Sigmoid colon (tissue), 7 donors: ENCODE data around the gene KCNQ5. TPM values are rescaled to one million over a fixed set of nuclear protein-coding genes. Genes with fewer than 3 reads are reported as not detected.

Experiments used
- DNase-seq: peaks from one replicate; pipeline ENCODE4 v3.0.0-alpha.2; 2019
- H3K27ac ChIP-seq, 4 donors: fragments of 200-600 bp; sonication (generic); one replicate each; pipeline ENCODE4 v1.5.1; 2016 to 2019; ENCODE audit warnings: mild to moderate bottlenecking in 1 of 4
- H3K27me3 ChIP-seq, 3 donors: fragments of 200-600 bp; sonication (generic); one replicate each; pipeline ENCODE4 v1.5.1; 2019; ENCODE audit warnings: mild to moderate bottlenecking in 1 of 3
- H3K36me3 ChIP-seq, 4 donors: fragments of 200-600 bp; sonication (generic); one replicate each; pipeline ENCODE4 v1.5.1; 2016 to 2019
- H3K4me1 ChIP-seq, 4 donors: fragments of 200-600 bp; sonication (generic); one replicate each; pipeline ENCODE4 v1.5.1; 2017 to 2019
- H3K4me3 ChIP-seq, 4 donors: fragments of 200-600 bp; sonication (generic); one replicate each; pipeline ENCODE4 v1.5.1; 2017 to 2019; ENCODE audit warnings: mild to moderate bottlenecking in 2 of 4, moderate library complexity in 1 of 4
- H3K9me3 ChIP-seq, 4 donors: fragments of 200-600 bp in 3 of 4; sonication (generic) in 3 of 4; one replicate each; pipeline versions ENCODE4 v1.5.1 to v1.6.1; 2013 to 2019
- CTCF ChIP-seq, 4 experiments: fragments of 450-650 bp in 3 of 4; fragments of 200-600 bp in 1 of 4; IDR thresholded peaks; one replicate each; pipeline ENCODE4 v1.5.1; 2016 to 2019; ENCODE audit warnings: antibody characterized with exemption in 4 of 4, mild to moderate bottlenecking in 3 of 4, moderate library complexity in 2 of 4
- EP300 ChIP-seq, 4 donors: sonication (generic); formaldehyde crosslinking; IDR thresholded peaks; one replicate each; pipeline ENCODE4 v1.6.1; 2017; ENCODE audit warnings: antibody characterized with exemption in 4 of 4
- POLR2A ChIP-seq, 2 donors: fragments of 450-650 bp; IDR thresholded peaks; one replicate each; pipeline ENCODE4 v1.6.1; 2016; ENCODE audit warnings: antibody characterized with exemption in 2 of 2, mild to moderate bottlenecking in 2 of 2, moderate library complexity in 2 of 2
- POLR2AphosphoS5 ChIP-seq, 4 donors: sonication (generic); formaldehyde crosslinking; IDR thresholded peaks; one replicate each; pipeline ENCODE4 v1.6.1; 2017; ENCODE audit warnings: antibody characterized with exemption in 4 of 4
- WGBS, 2 donors: extraction: QIAGEN DNeasy Blood & Tissue Kit; methylation state at CpG; one replicate each; pipeline ENCODE4 v1.1.7; 2013; 5-methylcytosine and 5-hydroxymethylcytosine counted together
- intact Hi-C: fragments of 100-400 bp; cut with DNase I; formaldehyde crosslinking; loops from one replicate; pipeline ENCODE4 v1.15.1; 2023
- polyA plus RNA-seq, 3 donors: library from polyadenylated mRNA; stranded (reverse); fragments of 200-250 nt; gene quantifications; one replicate each; pipeline ENCODE4 v1.2.3, GENCODE V29; 2013
- total RNA-seq, 4 donors: library from RNA; depleted of rRNA; stranded (reverse); fragments of >200 nt; gene quantifications; one replicate each; pipeline ENCODE4 v1.1.0, GENCODE V29; 2016
- donor health status: healthy with polysubstance abuse.
- donor health status: Bipolar disorder and iron deficiency.
- donor health status: healthy.

Gene KCNQ5
- total and polyA plus RNA-seq, 7 donors, result 0.49 to 2.1 (median 1.1) TPM; not detected in 2

GRCh38 chr6:73174646-73175045, 552.8 kb downstream of the KCNQ5 start:
- WGBS, 2 donors, result 78 to 87% methylated on average over 4 of the region's 4 CpGs
- H3K9me3 ChIP-seq, result no peaks in the 10 kb centered on the region
- H3K4me1 ChIP-seq, result no peaks in the 10 kb centered on the region
- H3K27me3 ChIP-seq, result no peaks in the 10 kb centered on the region
- intact Hi-C loops, result no loop called here
- H3K4me3 ChIP-seq, result no peak overlapping the region
- TF ChIP-seq POLR2AphosphoS5 (IDR thresholded peaks at IDR 0.05) (no peak), EP300 (IDR thresholded peaks at IDR 0.05) (no peak), POLR2A (IDR thresholded peaks at IDR 0.05) (no peak), CTCF (IDR thresholded peaks at IDR 0.05) (no peak)
- no peaks in the 10 kb centered on the region for H3K36me3 ChIP-seq
- no peak overlapping the region for H3K27ac ChIP-seq
- DNase-seq, result no peak

GRCh38 chr6:73176057-73176456, 554.2 kb downstream of the KCNQ5 start:
- WGBS, 2 donors, result 75 to 76% methylated on average over 6 of the region's 6 CpGs
- no peak overlapping the region for H3K4me3 ChIP-seq
- intact Hi-C loops, result no loop called here
- no peaks in the 10 kb centered on the region for H3K9me3 ChIP-seq
- H3K27ac ChIP-seq, result no peak overlapping the region
- TF ChIP-seq POLR2AphosphoS5 (IDR thresholded peaks at IDR 0.05) (no peak), POLR2A (IDR thresholded peaks at IDR 0.05) (no peak), EP300 (IDR thresholded peaks at IDR 0.05) (no peak), CTCF (IDR thresholded peaks at IDR 0.05) (no peak)
- no peaks in the 10 kb centered on the region for H3K27me3 ChIP-seq
- no peak for DNase-seq
- H3K4me1 ChIP-seq, result peaks cover 0 to 6% (median 0%) of the 10 kb centered on the region in 4 donors
- H3K36me3 ChIP-seq, result no peaks in the 10 kb centered on the region

- intact Hi-C loops, result no loop called here
- peaks cover 0 to 6% (median 0%) of the 10 kb centered on the region in 4 donors for H3K4me1 ChIP-seq
- no peak overlapping the region for H3K27ac ChIP-seq
- no peak overlapping the region for H3K4me3 ChIP-seq
- DNase-seq, result no peak
- TF ChIP-seq CTCF (IDR thresholded peaks at IDR 0.05), result no peak
- TF ChIP-seq EP300 (IDR thresholded peaks at IDR 0.05), result no peak
- TF ChIP-seq POLR2AphosphoS5 (IDR thresholded peaks at IDR 0.05), result no peak
- no peaks in the 10 kb centered on the region for H3K27me3 ChIP-seq
- H3K9me3 ChIP-seq, result no peaks in the 10 kb centered on the region
- 79 to 80% methylated on average over 5 of the region's 5 CpGs for WGBS, 2 donors
- H3K36me3 ChIP-seq, result no peaks in the 10 kb centered on the region
These were observed 555.5 kb downstream of the KCNQ5 start for GRCh38 chr6:73177221-73177944.

- Histone ChIP-seq H3K36me3 (no peaks in the 10 kb centered on the region), H3K4me3 (peak overlapping the region in 1 of 4 donors; percentile 31), H3K9me3 (no peaks in the 10 kb centered on the region), H3K27ac (no peak overlapping the region), H3K27me3 (no peaks in the 10 kb centered on the region), H3K4me1 (peaks cover 0 to 6% (median 0%) of the 10 kb centered on the region in 4 donors)
- no peak for DNase-seq
- intact Hi-C loops, result no loop called here
- TF ChIP-seq EP300 (IDR thresholded peaks at IDR 0.05), result no peak
- TF ChIP-seq POLR2A (IDR thresholded peaks at IDR 0.05), result no peak
- TF ChIP-seq POLR2AphosphoS5 (IDR thresholded peaks at IDR 0.05), result no peak
- no peak for TF ChIP-seq CTCF (IDR thresholded peaks at IDR 0.05)
- WGBS, 2 donors, result 61 to 84% methylated on average over 6 of the region's 6 CpGs
These were observed 558.3 kb downstream of the KCNQ5 start for GRCh38 chr6:73180076-73180738.
